IMR-90 (cell line): Measurements from ENCODE around the gene UBL4A. TPM values are rescaled to one million over a fixed set of nuclear protein-coding genes. Genes with fewer than 3 reads are reported as not detected.
A peak's percentile ranks its signal among the peaks of the same experiment; 100 is the strongest.

Experiments used
- ATAC-seq: fragments of 200-7000 bp; cut with Tn5 transposase; 2 replicates; pipeline ENCODE4 v1.9.1; 2020; ENCODE audit warnings: low read depth, mild to moderate bottlenecking, moderate library complexity
- BruUV-seq: library from RNA; stranded (reverse); fragments of 400-500 nt; replicated peaks from 2 replicates; lab custom pipeline; 2021; lab: Mats Ljungman, UMichigan
- CTCF ChIA-PET: fragments of 300-600 bp; formaldehyde crosslinking; extraction: SDS; loops from one replicate; lab custom pipeline; 2021; ENCODE audit warnings: antibody characterized with exemption; lab: Yijun Ruan, JAX
- POLR2A ChIA-PET: fragments of 300-600 bp; sonication (Branson Sonifier 250); formaldehyde crosslinking; loops from one replicate; lab custom pipeline; 2022; ENCODE audit warnings: antibody characterized with exemption; ENCODE audit not compliant: unreplicated experiment; lab: Charles Lee
- DNase-seq: peaks from one replicate; pipeline ENCODE4 v3.0.0; 2013
- H2AFZ ChIP-seq: replicated peaks from 2 replicates; pipeline ENCODE3; 2013; ENCODE audit warnings: low read length, mild to moderate bottlenecking; ENCODE audit not compliant: poor library complexity
- H2AK5ac ChIP-seq: 2 replicates; pipeline ENCODE4 v1.6.1; 2013; ENCODE audit warnings: low read depth, low read length, inconsistent platforms
- H2AK9ac ChIP-seq: replicated peaks from 2 replicates; pipeline ENCODE3; 2013; ENCODE audit warnings: mild to moderate bottlenecking, low read depth, low read length, moderate library complexity; ENCODE audit not compliant: poor library complexity
- H2BK120ac ChIP-seq: 2 replicates; pipeline ENCODE4 v1.6.1; 2013; ENCODE audit warnings: low read depth, low read length, inconsistent platforms
- H2BK15ac ChIP-seq: 3 replicates; pipeline ENCODE4 v1.6.1; 2013; ENCODE audit warnings: low read depth, low read length, inconsistent platforms
- H2BK20ac ChIP-seq: 2 replicates; pipeline ENCODE4 v1.6.1; 2013; ENCODE audit warnings: low read depth, mild to moderate bottlenecking, inconsistent platforms, low read length, moderate library complexity
- H2BK5ac ChIP-seq: 2 replicates; pipeline ENCODE4 v1.6.1; 2013; ENCODE audit warnings: mild to moderate bottlenecking, low read depth, low read length, inconsistent platforms; ENCODE audit not compliant: poor library complexity, severe bottlenecking
- H3K14ac ChIP-seq: replicated peaks from 2 replicates; pipeline ENCODE4 v1.6.1; 2013; ENCODE audit warnings: low read depth, low read length, inconsistent platforms
- H3K18ac ChIP-seq: 2 replicates; pipeline ENCODE4 v1.6.1; 2013; ENCODE audit warnings: low read depth, low read length, control low read depth
- H3K23ac ChIP-seq: 2 replicates; pipeline ENCODE4 v1.6.1; 2013; ENCODE audit warnings: low read depth, low read length, inconsistent platforms
- H3K27ac ChIP-seq: 2 replicates; pipeline ENCODE4 v1.5.1; 2013; ENCODE audit warnings: mild to moderate bottlenecking, control low read depth, low read length; ENCODE audit not compliant: insufficient read depth
- H3K27me3 ChIP-seq: 2 replicates; pipeline ENCODE4 v1.6.1; 2013; ENCODE audit warnings: low read length; ENCODE audit not compliant: control insufficient read depth, insufficient read depth
- H3K36me3 ChIP-seq: 2 replicates; pipeline ENCODE4 v1.6.1; 2013; ENCODE audit warnings: low read length, mixed read lengths; ENCODE audit not compliant: control insufficient read depth, insufficient read depth
- H3K4ac ChIP-seq: 2 replicates; pipeline ENCODE4 v1.6.1; 2013; ENCODE audit warnings: low read depth, low read length, inconsistent platforms
- H3K4me1 ChIP-seq: 2 replicates; pipeline ENCODE4 v1.6.1; 2013; ENCODE audit warnings: low read length, mixed read lengths; ENCODE audit not compliant: control insufficient read depth, insufficient read depth
- H3K4me2 ChIP-seq: 2 replicates; pipeline ENCODE4 v1.6.1; 2013; ENCODE audit warnings: low read depth, mild to moderate bottlenecking, control low read depth, low read length, moderate library complexity
- H3K4me3 ChIP-seq: 2 replicates; pipeline ENCODE4 v1.5.1; 2013; ENCODE audit warnings: low read depth, mild to moderate bottlenecking, control low read depth, low read length, moderate library complexity; ENCODE audit not compliant: insufficient read depth
- H3K56ac ChIP-seq: 2 replicates; pipeline ENCODE4 v1.6.1; 2013; ENCODE audit warnings: low read length, inconsistent platforms; ENCODE audit not compliant: insufficient read depth; ENCODE audit errors: extremely low read depth
- H3K79me1 ChIP-seq, 2 experiments: 2 replicates each; pipeline ENCODE4 v1.6.1; 2013; ENCODE audit warnings: low read length in 2 of 2, inconsistent platforms in 1 of 2, low read depth in 1 of 2
- H3K9ac ChIP-seq: 2 replicates; pipeline ENCODE4 v1.6.1; 2013; ENCODE audit warnings: low read depth, low read length, control low read depth
- H3K9me1 ChIP-seq: 2 replicates; pipeline ENCODE4 v1.6.1; 2013; ENCODE audit warnings: low read length, inconsistent platforms; ENCODE audit not compliant: insufficient read depth
- H3K9me3 ChIP-seq: 2 replicates; pipeline ENCODE4 v1.6.1; 2013; ENCODE audit warnings: low read length; ENCODE audit not compliant: control insufficient read depth, insufficient read depth
- H4K20me1 ChIP-seq: 2 replicates; pipeline ENCODE4 v1.6.1; 2013; ENCODE audit warnings: low read length, inconsistent platforms; ENCODE audit not compliant: insufficient read depth
- H4K5ac ChIP-seq: 2 replicates; pipeline ENCODE4 v1.6.1; 2013; ENCODE audit warnings: mild to moderate bottlenecking, low read depth, low read length, control low read depth
- H4K8ac ChIP-seq, 2 experiments: 2 replicates each; pipeline ENCODE4 v1.6.1; 2013; ENCODE audit warnings: low read depth in 2 of 2, low read length in 2 of 2, control low read depth in 1 of 2, inconsistent platforms in 1 of 2
- H4K91ac ChIP-seq: 2 replicates; pipeline ENCODE4 v1.6.1; 2013; ENCODE audit warnings: low read depth, low read length, inconsistent platforms; ENCODE audit not compliant: insufficient read depth
- BHLHE40 ChIP-seq: fragments of 150-350 bp; IDR thresholded peaks from 2 replicates; pipeline ENCODE4 v1.6.1; 2016; ENCODE audit warnings: mild to moderate bottlenecking, low read depth, low read length
- CEBPB ChIP-seq: IDR thresholded peaks from 2 replicates; pipeline ENCODE4 v1.6.1; 2012; ENCODE audit warnings: low read depth, low read length, improper control_type of control experiment
- CHD1 ChIP-seq: IDR thresholded peaks from 2 replicates; pipeline ENCODE4 v1.6.1; 2012; ENCODE audit warnings: low read depth, low read length, improper control_type of control experiment
- CTCF ChIP-seq: conservative IDR thresholded peaks from 2 replicates; pipeline ENCODE4 v1.5.1; 2012; ENCODE audit warnings: mild to moderate bottlenecking, low read depth, low read length, improper control_type of control experiment
- FOS ChIP-seq: fragments of 150-350 bp; IDR thresholded peaks from 2 replicates; pipeline ENCODE4 v1.6.1; 2016; ENCODE audit warnings: low read depth, low read length
- MAFK ChIP-seq: IDR thresholded peaks from 2 replicates; pipeline ENCODE4 v1.6.1; 2012; ENCODE audit warnings: low read depth, low read length, improper control_type of control experiment
- MAZ ChIP-seq: IDR thresholded peaks from 2 replicates; pipeline ENCODE4 v1.6.1; 2012; ENCODE audit warnings: low read depth, mild to moderate bottlenecking, low read length, improper control_type of control experiment, moderate library complexity, borderline replicate concordance
- MXI1 ChIP-seq: IDR thresholded peaks from 2 replicates; pipeline ENCODE4 v1.6.1; 2012; ENCODE audit warnings: low read depth, mild to moderate bottlenecking, low read length, moderate library complexity, borderline replicate concordance
- NFE2L2 ChIP-seq: fragments of 150-350 bp; IDR thresholded peaks from 2 replicates; pipeline ENCODE4 v1.6.1; 2016; ENCODE audit warnings: low read depth, mild to moderate bottlenecking, low read length
- POLR2A ChIP-seq: IDR thresholded peaks from 2 replicates; pipeline ENCODE4 v1.6.1; 2012; ENCODE audit warnings: mild to moderate bottlenecking, low read depth, low read length
- RAD21 ChIP-seq: IDR thresholded peaks from 2 replicates; pipeline ENCODE4 v1.6.1; 2012; ENCODE audit warnings: low read length, improper control_type of control experiment
- RCOR1 ChIP-seq: IDR thresholded peaks from 2 replicates; pipeline ENCODE4 v1.6.1; 2012; ENCODE audit warnings: mild to moderate bottlenecking, low read length, improper control_type of control experiment; ENCODE audit not compliant: insufficient replicate concordance
- RFX5 ChIP-seq: IDR thresholded peaks from 2 replicates; pipeline ENCODE4 v1.8.0; 2012; ENCODE audit warnings: low read depth, mild to moderate bottlenecking, low read length, moderate library complexity
- SMC3 ChIP-seq: fragments of 150-350 bp; IDR thresholded peaks from 2 replicates; pipeline ENCODE4 v1.6.1; 2016; ENCODE audit warnings: low read depth, mild to moderate bottlenecking, antibody characterized with exemption, low read length, moderate library complexity
- WGBS, 2 experiments: methylation state at CpG; one replicate each; pipeline versions ENCODE4 v1.1.5 to v1.1.7; 2013; ENCODE audit warnings: missing lambda C conversion rate in 2 of 2; ENCODE audit not compliant: insufficient read length in 1 of 2; ENCODE audit errors: extremely low coverage in 2 of 2; 5-methylcytosine and 5-hydroxymethylcytosine counted together
- dilution Hi-C: fragments of 300-500 bp; cut with HindIII; formaldehyde crosslinking; loops from one replicate; pipeline ENCODE4 v1.14.3; 2018; ENCODE audit warnings: low sequenced_read_pairs; ENCODE audit not compliant: unreplicated experiment
- in situ Hi-C: fragments of 300-500 bp; cut with MboI; formaldehyde crosslinking; loops from 3 replicates; pipeline ENCODE4 v1.14.3; 2019; ENCODE audit warnings: low sequenced_read_pairs, inconsistent platforms, mixed read lengths
- intact Hi-C: fragments of 100-400 bp; cut with micrococcal nuclease; formaldehyde crosslinking; loops from 2 replicates; pipeline ENCODE4 v1.10.0; 2022
- polyA plus RNA-seq, 3 experiments: library from polyadenylated mRNA; depleted of rRNA; stranded (reverse); fragments of >200 nt; gene quantifications; 2 replicates each; pipeline ENCODE4 v1.2.3, GENCODE V29; 2012; ENCODE audit warnings: low replicate concordance in 1 of 3
- total RNA-seq: library from RNA; depleted of rRNA; stranded (reverse); fragments of >200 nt; gene quantifications from 2 replicates; pipeline ENCODE4 v1.2.3, GENCODE V29; 2012
- TF ChIP-seq, protein P1 (sequence below): fragments of 150-350 bp; IDR thresholded peaks from 2 replicates; pipeline ENCODE4 v1.6.1; 2017; ENCODE audit warnings: mild to moderate bottlenecking, antibody characterized with exemption, low read length, low read depth
- TF ChIP-seq, protein P2 (sequence below): fragments of 150-350 bp; IDR thresholded peaks from 2 replicates; pipeline ENCODE4 v1.6.1; 2016; ENCODE audit warnings: low read depth, mild to moderate bottlenecking, low read length, moderate library complexity, borderline replicate concordance

Gene UBL4A
- total and polyA plus RNA-seq, 2 of the 4 experiments (the other 2 are of a cell fraction): 24.6 to 28.3 TPM

- Histone ChIP-seq H2AFZ (peak overlapping the region; percentile 58), H3K23ac (no peak overlapping the region), H3K4me3 (no peak overlapping the region), H3K56ac (no peak overlapping the region), H2BK120ac (no peak overlapping the region), H3K36me3 (peaks cover 41% of the 10 kb centered on the region; the same call in 1 of the 2 replicates), H3K4me1 (peaks cover 13% of the 10 kb centered on the region), H3K9me3 (no peaks in the 10 kb centered on the region), H4K91ac (no peak overlapping the region), H2BK5ac (no peak overlapping the region), H3K4ac (no peak overlapping the region), H2BK15ac (no peak overlapping the region), H3K9ac (no peak overlapping the region), H3K14ac (no peak overlapping the region), H3K4me2 (no peak overlapping the region), H3K79me1 (peaks cover 0 to 10% of the 10 kb centered on the region in 2 experiments; a peak in 2 of 4 replicates), H4K20me1 (peaks cover 5% of the 10 kb centered on the region), H2BK20ac (no peak overlapping the region), H4K8ac (no peak overlapping the region), H2AK5ac (no peak overlapping the region), H4K5ac (no peak overlapping the region), H3K27me3 (no peaks in the 10 kb centered on the region), H3K18ac (no peak overlapping the region), H2AK9ac (peak overlapping the region; percentile 42), H3K27ac (no peak overlapping the region), H3K9me1 (0 out of 2 replicates have a peak, but pooled peaks cover 2% of the 10 kb centered on the region)
- intact Hi-C loops: loop anchor here (5.0 kb wide), 2 partner anchors 118 to 158 kb away; partner anchors contain the start of genes FLNA and TAFAZZIN
- no TSS peak for BruUV-seq
- 80% methylated on average over 9 of the region's 11 CpGs; no CpG with 5 or more reads in 1 of the 2 experiments for WGBS, 2 experiments
- no peak for DNase-seq
- in situ Hi-C loops: loop anchor here (25.0 kb wide), 1 partner anchor 1568 kb away; no protein-coding TSS in a partner anchor
- CTCF ChIA-PET: no interaction called here
- no peak for ATAC-seq
- dilution Hi-C loops: no loop called here
- TF ChIP-seq MAZ: no peak
- TF ChIP-seq CEBPB: no peak
- no peak for TF ChIP-seq FOS
- no peak for TF ChIP-seq BHLHE40
- TF ChIP-seq, protein P1, sequence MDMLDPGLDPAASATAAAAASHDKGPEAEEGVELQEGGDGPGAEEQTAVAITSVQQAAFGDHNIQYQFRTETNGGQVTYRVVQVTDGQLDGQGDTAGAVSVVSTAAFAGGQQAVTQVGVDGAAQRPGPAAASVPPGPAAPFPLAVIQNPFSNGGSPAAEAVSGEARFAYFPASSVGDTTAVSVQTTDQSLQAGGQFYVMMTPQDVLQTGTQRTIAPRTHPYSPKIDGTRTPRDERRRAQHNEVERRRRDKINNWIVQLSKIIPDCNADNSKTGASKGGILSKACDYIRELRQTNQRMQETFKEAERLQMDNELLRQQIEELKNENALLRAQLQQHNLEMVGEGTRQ: no peak
- no peak for TF ChIP-seq NFE2L2
- no peak for TF ChIP-seq RAD21
- TF ChIP-seq, protein P2, sequence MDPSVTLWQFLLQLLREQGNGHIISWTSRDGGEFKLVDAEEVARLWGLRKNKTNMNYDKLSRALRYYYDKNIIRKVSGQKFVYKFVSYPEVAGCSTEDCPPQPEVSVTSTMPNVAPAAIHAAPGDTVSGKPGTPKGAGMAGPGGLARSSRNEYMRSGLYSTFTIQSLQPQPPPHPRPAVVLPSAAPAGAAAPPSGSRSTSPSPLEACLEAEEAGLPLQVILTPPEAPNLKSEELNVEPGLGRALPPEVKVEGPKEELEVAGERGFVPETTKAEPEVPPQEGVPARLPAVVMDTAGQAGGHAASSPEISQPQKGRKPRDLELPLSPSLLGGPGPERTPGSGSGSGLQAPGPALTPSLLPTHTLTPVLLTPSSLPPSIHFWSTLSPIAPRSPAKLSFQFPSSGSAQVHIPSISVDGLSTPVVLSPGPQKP: no peak
- no peak for TF ChIP-seq MXI1
- TF ChIP-seq MAFK: no peak
- no peak for TF ChIP-seq CHD1
- no peak for TF ChIP-seq RFX5
- TF ChIP-seq SMC3: no peak
- TF ChIP-seq RCOR1: no peak
- no peak for TF ChIP-seq POLR2A
- TF ChIP-seq CTCF: no peak
- POLR2A ChIA-PET: no interaction called here
Measured at GRCh38 chrX:154530286-154530685, 43.9 kb upstream of the UBL4A start.
